ENCODE data around the gene RASSF10. TPM values are rescaled to one million over a fixed set of nuclear protein-coding genes. Genes with fewer than 3 reads are reported as not detected.
A peak's percentile ranks its signal among the peaks of the same experiment; 100 is the strongest.

RASSF10 gene
- 15.9 TPM for total RNA-seq

DNA sequence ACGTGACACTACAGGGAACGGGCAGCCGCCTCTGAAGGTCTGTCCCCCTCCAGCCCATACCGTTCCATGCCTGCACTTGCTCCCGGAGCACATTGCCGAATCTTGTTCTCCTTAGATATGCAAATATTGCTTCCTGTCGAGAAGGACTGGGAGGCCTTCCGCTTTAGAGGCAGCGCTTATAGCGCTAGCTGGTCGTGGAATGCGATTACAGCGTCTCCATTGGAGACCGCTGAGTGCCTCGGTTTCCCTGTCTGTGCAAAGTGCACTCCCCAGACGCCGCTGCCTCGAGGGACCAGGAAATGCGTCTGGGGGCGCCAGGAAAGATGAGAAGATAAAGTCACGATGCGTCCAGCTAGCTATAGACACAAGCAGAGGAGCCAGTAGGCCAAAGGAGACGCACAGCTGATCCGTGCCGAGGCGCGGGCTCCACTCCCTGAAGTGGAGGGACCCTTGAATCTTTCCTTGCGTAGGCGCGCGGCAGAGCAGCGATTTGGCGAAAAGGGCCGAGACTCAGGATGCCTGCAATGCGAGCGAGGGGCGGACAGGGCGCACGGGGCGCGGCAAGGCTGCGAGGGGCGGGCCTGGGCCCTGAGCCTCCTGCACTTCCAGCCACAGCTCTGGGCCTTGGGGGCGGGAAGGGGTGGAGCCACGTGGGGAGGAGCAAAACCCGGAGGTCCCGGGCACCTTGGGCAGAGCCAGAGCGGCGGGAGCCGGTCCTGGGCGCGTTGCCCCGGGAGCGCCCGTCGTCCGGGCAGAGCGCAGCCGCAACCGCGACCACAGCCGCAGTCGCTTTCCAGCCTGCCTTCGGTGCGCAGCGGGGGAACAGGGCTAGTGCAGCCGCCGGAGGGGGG, at the start of gene RASSF10:
TSS of gene RASSF10 (plus strand) at position 692 of the 851 bp plus-strand sequence. CDS start 261 bp downstream, outside the sequence.
- DNase-seq (ENCODE audit: low spot score): peak; percentile 89

DNA sequence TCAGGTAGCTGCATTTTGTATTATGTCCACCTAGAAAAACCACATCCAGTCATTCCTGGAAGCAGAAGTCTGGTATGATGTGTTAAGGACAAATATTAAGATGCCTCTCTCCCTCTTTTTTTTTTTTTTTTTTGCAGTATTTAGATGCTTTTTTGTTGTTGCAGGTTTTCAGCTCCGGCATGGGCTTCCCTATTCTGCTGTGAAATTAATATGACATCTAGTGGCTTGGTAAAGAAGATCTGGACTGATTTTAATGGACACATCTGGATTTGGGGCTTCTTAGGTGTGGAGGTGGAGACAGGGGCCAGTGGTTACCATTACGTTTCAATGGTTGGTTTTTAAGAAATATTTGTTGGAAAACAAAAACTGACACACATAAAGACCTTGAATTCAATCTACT, 47.5 kb upstream of the RASSF10 start:
- no peak for DNase-seq (ENCODE audit: low spot score)

GRCh38 chr11:12962306-12962705, 46.8 kb upstream of the RASSF10 start:
- DNase-seq (ENCODE audit: low spot score): no peak

DNA sequence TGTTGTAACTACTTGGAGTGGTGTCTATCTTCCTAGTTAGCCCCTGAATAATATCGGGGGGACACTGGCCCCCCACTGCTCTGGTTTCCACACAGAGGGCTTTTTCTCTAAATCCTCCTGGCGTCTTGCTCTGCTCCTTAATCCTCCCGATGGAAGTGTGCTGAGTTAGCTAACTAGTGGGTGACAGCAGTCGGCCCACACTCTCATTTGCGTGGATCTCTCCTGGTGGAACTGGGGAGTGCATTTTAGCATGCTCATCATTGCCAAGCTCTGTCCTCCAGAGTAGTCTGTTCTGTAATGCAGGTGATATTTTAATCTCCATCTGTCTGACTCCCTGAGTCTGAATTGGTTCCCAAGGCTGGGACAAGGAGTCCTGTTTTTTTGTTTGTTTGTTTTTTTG, 46.1 kb upstream of the RASSF10 start:
- no peak for DNase-seq (ENCODE audit: low spot score)

DNA sequence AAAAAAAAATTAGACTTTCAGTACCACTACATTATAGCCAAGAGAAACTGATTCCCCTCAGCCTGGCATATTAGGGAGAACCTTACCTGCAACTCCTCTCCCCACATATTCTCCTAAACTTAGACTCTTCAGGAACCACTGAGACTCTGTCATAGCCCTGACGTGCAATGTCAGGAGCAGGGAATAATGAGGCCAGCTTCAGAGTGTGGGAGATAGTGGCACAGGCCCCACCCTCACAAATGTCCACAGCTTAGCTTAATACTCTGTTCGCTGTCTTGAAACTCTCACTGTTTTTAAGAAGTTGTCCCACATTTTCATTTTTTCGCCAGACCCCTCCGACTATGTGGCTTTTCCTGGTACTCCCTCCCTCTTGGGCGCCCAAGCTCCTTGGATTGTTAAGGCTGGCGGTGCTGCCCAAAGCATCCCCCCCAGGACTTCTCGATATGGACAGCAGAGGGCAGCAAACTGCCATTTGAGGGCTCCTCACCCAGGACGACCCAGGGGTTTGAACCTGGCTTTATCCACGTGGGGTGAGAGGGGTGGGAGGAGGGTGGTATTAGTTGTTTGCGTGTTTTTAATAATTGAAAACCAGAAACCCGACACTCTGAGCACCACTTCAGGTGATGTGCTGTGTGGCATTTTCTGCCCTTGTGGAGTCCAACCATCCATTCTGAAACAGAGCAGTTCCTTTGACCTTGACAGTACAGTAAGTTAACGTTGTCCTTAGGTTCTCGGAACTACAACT, 45.2 kb upstream of the RASSF10 start:
- DNase-seq (ENCODE audit: low spot score): peak; percentile 70

GRCh38 chr11:12964650-12965049, 44.5 kb upstream of the RASSF10 start:
- DNase-seq (ENCODE audit: low spot score): no peak

DNA sequence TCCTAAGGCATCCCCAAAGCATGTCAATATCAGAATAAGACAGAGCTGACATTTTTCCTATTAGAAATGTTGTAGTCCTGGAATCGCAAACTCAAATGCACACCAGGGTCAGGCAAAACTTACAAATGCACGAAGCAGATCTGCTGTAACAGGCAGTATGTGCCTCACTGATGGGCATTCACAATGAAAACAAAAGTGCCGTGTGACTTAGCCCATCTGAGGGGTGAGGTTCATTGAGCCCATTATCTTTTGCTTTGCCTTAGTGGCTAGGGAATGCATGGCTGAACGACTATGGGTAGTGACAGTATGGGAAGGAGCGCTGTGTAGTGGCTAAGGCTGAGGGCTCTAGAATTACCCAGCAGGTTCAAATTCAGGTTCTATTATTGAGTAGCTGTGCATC, 43.1 kb upstream of the RASSF10 start:
- DNase-seq (ENCODE audit: low spot score): no peak

DNA sequence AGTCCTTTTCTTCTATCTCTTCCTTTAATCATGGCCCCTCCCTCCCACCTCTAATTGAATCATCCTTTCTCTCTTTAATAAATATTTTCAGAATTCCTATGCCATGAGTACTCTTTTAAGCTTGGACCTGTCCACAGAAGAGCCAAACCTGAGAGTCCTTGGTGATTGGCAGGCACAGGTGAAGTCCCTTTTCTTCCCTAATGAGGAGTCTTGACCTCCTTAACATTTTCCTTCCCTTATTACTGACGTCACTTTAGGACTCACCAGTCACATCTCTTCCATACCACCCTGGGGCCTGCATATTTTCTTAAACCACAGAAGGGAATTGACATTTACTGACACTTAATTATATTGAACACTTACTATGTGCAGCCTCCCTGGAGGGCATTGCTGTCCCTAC, 41.0 kb upstream of the RASSF10 start:
- DNase-seq (ENCODE audit: low spot score): no peak

DNA sequence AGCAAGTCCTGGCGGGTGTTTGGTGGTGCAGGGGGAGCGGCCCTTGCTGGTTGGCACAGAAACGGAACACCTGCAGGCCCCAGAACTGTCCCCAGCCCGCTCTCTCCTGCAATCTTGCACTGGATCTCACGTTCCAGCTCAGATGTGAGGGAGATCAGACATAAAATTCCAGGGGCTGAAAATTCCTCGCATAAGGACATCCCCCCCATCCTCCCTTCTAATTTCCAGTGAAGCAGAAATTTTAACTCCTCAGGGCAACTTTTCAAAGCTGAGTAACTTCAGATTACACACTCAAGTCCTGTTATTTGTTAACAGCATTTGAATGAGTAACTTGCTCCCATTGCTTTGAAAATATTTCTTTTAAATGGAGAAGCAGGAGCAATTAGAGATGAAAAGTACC, 40.3 kb upstream of the RASSF10 start:
- DNase-seq (ENCODE audit: low spot score): no peak

GRCh38 chr11:12971955-12972354, 37.2 kb upstream of the RASSF10 start:
- no peak for DNase-seq (ENCODE audit: low spot score)

DNA sequence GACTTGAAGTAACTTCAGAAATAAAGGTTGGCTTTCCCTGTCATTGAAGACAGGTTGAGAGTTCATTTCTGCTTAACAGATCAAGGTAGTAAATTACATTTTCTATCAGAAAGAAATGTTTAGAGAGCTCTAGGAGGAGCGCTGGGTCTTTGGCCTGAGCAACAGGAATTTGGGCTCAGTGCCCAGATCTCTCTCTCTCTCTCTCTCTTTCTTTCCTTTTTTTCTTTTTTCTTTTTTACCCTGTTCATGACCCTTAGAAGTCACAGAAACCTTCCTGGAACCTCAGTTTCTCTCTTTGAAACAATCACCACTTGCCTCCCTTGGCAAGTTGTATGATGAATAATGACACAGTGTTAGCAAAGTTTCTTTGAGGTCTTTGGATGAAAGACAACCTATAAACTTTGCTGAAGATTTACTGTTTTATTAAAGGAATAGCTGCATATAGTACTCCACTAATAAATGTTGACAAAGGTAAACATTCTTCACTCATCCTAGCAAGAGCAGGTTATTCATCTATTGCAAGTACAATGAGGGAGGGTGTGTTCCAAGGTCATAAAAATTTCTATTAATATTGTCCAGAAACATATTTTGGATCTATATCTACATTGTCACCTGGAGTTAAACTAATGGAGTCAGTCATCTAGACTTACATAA, 35.5 kb upstream of the RASSF10 start:
- no peak for DNase-seq (ENCODE audit: low spot score)

GRCh38 chr11:12975195-12975594, 33.9 kb upstream of the RASSF10 start:
- no peak for DNase-seq (ENCODE audit: low spot score)

GRCh38 chr11:12979928-12980689, 29.0 kb upstream of the RASSF10 start:
- DNase-seq (ENCODE audit: low spot score): no peak

GRCh38 chr11:12981676-12982522, 27.2 kb upstream of the RASSF10 start:
- no peak for DNase-seq (ENCODE audit: low spot score)

GRCh38 chr11:12983336-12983735, 25.8 kb upstream of the RASSF10 start:
- DNase-seq (ENCODE audit: low spot score): no peak

- DNase-seq (ENCODE audit: low spot score): no peak
These were observed 22.8 kb upstream of the RASSF10 start for GRCh38 chr11:12986194-12986898.

GRCh38 chr11:12989428-12990161, 19.5 kb upstream of the RASSF10 start:
- DNase-seq (ENCODE audit: low spot score): no peak

DNA sequence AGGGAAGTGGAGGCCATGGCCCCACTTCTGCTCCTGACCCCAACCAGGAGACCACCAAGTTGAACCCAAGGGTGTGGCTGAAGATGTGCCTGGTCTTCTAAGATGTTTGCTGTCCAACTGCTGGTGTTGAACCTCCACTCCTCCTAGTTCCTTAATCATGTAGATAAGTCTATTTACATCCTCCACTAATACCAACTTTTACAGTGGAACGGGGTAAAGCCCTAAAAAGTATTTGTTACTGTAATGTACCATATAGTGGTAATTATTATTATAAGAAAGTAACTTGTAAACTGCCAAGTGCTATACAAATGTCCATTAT, 19.0 kb upstream of the RASSF10 start:
- DNase-seq (ENCODE audit: low spot score): no peak

DNA sequence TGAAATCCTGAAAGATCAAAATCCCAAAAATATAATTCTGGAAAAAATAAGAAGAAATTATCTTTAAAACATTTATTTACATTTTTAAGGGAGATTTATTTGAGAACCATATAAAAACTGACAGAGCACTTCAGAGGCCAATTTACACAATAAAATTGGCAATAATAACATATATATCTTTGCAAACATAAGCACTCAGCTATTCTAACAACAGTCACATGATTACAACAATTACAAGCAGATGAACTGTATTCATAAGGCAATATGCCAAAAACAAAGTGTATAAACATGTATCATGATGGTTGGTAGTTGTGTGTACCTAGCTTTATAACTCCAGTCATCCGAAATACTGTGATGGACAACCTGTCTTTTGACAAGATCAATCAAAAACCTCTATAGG, 17.7 kb upstream of the RASSF10 start:
- DNase-seq (ENCODE audit: low spot score): no peak

DNA sequence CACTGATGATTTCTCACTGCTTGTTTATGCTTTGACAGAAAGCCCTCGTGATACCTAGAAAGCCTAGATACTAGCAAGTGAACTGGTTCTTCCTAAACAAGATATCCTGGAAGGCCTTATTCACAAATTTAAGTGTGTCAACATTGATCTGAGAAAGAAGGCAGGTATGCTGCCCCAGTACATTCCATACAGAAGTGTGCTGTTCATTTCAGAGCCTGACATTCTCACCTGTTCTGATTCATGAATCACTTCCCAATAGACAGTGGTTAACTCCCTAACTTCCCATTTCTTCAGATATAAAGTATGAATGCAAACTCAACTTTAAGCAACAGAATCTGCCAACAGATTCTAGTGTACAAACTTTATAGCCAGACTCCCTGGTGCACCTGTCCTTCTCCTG, 15.5 kb upstream of the RASSF10 start:
- no peak for DNase-seq (ENCODE audit: low spot score)
